AG20443 (cell line): ENCODE results near the gene DAPP1.

ENCODE experiments used
- DNase-seq: peaks from one replicate; pipeline ENCODE4 v3.0.0; 2012; ENCODE audit warnings: low spot score, mixed read lengths

Gene DAPP1

DNA sequence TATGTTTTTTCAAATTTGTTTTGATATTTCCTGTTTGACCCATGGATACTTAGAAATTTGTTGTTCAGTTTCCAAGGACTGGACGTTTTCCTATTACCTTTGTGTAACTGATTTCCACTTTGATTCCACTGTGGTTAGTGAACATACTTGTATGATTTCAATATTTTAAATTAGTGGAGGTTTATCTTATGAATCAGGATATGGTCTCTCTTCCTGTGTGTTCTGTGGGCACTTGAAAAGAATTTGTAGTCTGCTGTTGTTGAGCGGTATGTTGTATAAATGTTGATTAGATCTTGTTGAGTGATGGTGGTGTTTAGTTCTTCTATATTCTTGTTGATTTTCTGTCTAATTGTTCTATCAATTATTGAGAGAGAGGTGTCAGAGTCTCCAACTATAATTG, 98.8 kb downstream of the DAPP1 start:
- DNase-seq = no peak

DNA sequence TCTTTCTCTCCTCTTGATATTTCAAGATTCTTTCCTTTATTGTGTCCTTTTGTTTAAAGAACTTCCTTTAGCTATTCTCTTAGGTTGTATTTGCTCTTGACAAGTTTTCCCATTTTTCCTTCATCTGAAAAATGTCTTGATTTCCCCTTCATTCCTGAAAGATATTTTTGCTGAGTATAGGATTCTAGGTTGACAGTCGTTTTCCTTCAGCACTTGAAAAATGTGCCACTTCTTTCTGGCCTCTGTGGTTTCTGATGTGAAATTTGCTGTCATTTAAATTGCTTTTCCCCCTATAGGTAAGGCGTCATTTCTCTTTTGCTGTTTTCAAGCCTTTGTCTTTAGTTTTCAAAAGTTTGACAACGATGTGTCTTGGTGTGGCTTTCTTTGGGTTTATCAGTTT, 100.9 kb downstream of the DAPP1 start:
- DNase-seq = no peak

DNA sequence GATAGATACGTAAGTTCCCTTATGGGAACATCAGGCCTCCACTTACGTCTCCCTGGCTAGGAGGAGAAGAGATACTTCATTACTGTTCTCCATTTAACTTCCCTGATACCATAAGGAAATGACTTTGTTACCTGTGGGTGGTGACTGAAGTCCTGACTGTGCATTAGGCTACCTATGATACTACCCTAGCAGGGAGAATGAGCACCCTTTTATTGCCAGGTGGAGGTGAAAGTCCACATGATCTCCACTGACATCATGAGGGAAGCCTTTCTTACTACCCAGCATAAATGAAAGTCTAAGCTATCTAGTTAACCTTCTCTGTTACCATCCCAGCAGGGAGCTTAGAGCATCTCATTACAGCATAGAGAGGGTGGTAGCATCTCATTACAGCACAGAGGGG, 102.0 kb downstream of the DAPP1 start:
- DNase-seq = no peak
